Liver (tissue), 3 donors: ENCODE results near the gene TOR1AIP2.

Source experiments
- ATF3 ChIP-seq: IDR thresholded peaks from 2 replicates; pipeline ENCODE4 v1.6.1; 2016; ENCODE audit warnings: antibody characterized with exemption
- MAX ChIP-seq: IDR thresholded peaks from 2 replicates; pipeline ENCODE4 v1.6.1; 2016; ENCODE audit warnings: antibody characterized with exemption
- RAD21 ChIP-seq, 2 donors: IDR thresholded peaks; 2 replicates each; pipeline ENCODE4 v1.6.1; 2016; ENCODE audit warnings: antibody characterized with exemption in 2 of 2, mild to moderate bottlenecking in 2 of 2
- REST ChIP-seq: IDR thresholded peaks from 2 replicates; pipeline ENCODE4 v1.6.1; 2016; ENCODE audit warnings: antibody characterized with exemption, mild to moderate bottlenecking
- RXRA ChIP-seq, 2 donors: IDR thresholded peaks; 2 replicates each; pipeline ENCODE4 v1.6.1; 2017 to 2018; ENCODE audit warnings: antibody characterized with exemption in 2 of 2, mild to moderate bottlenecking in 1 of 2
- SP1 ChIP-seq: IDR thresholded peaks from 2 replicates; pipeline ENCODE4 v1.6.1; 2018; ENCODE audit warnings: antibody characterized with exemption, mild to moderate bottlenecking
- TAF1 ChIP-seq: conservative IDR thresholded peaks from 2 replicates; pipeline ENCODE4 v1.6.1; 2016; ENCODE audit warnings: antibody characterized with exemption, mild to moderate bottlenecking
- YY1 ChIP-seq: IDR thresholded peaks from 2 replicates; pipeline ENCODE4 v1.6.1; 2016; ENCODE audit warnings: antibody characterized with exemption, mild to moderate bottlenecking
- TF ChIP-seq, protein P1 (sequence below): fragments of 150-350 bp; IDR thresholded peaks from 2 replicates; pipeline ENCODE4 v1.5.1; 2017; ENCODE audit warnings: improper control_type of control experiment, low read depth, low read length; ENCODE audit not compliant: missing input control
- donor health status: healthy.
- donor health status: healthy.

DNA sequence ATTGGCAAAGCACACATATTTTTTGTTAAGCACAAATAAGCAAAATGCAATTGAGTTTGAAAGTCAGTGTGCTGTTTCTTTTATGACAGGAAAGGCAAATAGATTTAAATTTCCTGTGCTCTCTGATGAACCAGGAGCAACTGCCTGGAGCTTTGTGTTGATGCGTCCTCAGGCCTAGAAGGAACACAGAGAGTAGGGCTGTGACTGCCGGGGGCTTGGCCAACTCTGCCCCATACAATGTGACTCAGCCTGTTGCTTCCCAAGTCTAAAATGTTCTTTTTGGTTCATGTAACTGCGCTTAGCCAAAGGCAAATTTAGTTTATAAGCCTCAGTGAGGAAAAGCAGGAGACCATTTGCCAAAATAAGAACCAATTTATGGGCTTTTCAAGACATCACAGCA, 37.5 kb downstream of the TOR1AIP2 start:
- TF ChIP-seq YY1 (no peak), RAD21 (IDR thresholded peaks at IDR 0.05) (no peak), MAX (no peak), REST (no peak), ATF3 (no peak), RXRA (IDR thresholded peaks at IDR 0.05) (no peak), TAF1 (no peak), SP1 (no peak)
- TF ChIP-seq, protein P1, sequence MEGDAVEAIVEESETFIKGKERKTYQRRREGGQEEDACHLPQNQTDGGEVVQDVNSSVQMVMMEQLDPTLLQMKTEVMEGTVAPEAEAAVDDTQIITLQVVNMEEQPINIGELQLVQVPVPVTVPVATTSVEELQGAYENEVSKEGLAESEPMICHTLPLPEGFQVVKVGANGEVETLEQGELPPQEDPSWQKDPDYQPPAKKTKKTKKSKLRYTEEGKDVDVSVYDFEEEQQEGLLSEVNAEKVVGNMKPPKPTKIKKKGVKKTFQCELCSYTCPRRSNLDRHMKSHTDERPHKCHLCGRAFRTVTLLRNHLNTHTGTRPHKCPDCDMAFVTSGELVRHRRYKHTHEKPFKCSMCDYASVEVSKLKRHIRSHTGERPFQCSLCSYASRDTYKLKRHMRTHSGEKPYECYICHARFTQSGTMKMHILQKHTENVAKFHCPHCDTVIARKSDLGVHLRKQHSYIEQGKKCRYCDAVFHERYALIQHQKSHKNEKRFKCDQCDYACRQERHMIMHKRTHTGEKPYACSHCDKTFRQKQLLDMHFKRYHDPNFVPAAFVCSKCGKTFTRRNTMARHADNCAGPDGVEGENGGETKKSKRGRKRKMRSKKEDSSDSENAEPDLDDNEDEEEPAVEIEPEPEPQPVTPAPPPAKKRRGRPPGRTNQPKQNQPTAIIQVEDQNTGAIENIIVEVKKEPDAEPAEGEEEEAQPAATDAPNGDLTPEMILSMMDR, result no peak
